Colonic mucosa (tissue), 4 donors: Measurements from ENCODE around the gene ABL1. TPM values are rescaled to one million over a fixed set of nuclear protein-coding genes. Genes with fewer than 3 reads are reported as not detected.

Source experiments
- DNase-seq: peaks from one replicate; pipeline ENCODE4 v3.0.0-alpha.2; 2020
- H3K27ac ChIP-seq: fragments of 200-600 bp; one replicate; pipeline ENCODE4 v1.8.0; 2021
- H3K27me3 ChIP-seq: fragments of 200-600 bp; one replicate; pipeline ENCODE4 v1.8.0; 2021
- H3K36me3 ChIP-seq: fragments of 200-600 bp; one replicate; pipeline ENCODE4 v1.8.0; 2021
- H3K4me1 ChIP-seq: fragments of 200-600 bp; one replicate; pipeline ENCODE4 v1.8.0; 2021; ENCODE audit warnings: mild to moderate bottlenecking
- H3K4me3 ChIP-seq: fragments of 200-600 bp; one replicate; pipeline ENCODE4 v1.8.0; 2021
- H3K9ac ChIP-seq, 2 donors: one replicate each; pipeline ENCODE4 v1.7.0; 2013; ENCODE audit warnings: control low read depth in 2 of 2, low read depth in 2 of 2, low read length in 2 of 2
- H3K9me3 ChIP-seq: fragments of 200-600 bp; one replicate; pipeline ENCODE4 v1.8.0; 2021
- CTCF ChIP-seq: fragments of 200-600 bp; IDR thresholded peaks from one replicate; pipeline ENCODE4 v1.8.0; 2022; ENCODE audit warnings: antibody characterized with exemption, mild to moderate bottlenecking
- intact Hi-C: fragments of 100-400 bp; cut with DNase I; formaldehyde crosslinking; loops from one replicate; pipeline ENCODE4 v1.14.1; 2022
- total RNA-seq, 2 donors: library from RNA; stranded (reverse); fragmentation: NEBNext Ultra II Directional in 1 of 2; extraction: Animal tissue kit (Norgen Biotek cat#: 25700) in 1 of 2; gene quantifications; one replicate each; pipeline ENCODE4 v1.2.1, GENCODE V29; 2021
- donor health status: healthy.
- donor health status: DM: no; HTN: no; CAD: no.
- donor health status: DM: no; HTN: no; CAD: no.

The ABL1 gene
- total RNA-seq: 10 to 100 TPM; 86.0 to 97.9 TPM

GRCh38 chr9:130834371-130835336 is at the start of gene ABL1:
TSS of gene ABL1 (plus strand) at chr9:130835254. CDS start at chr9:130835447, 193 bp downstream.
- TF ChIP-seq CTCF: no peak
- Histone ChIP-seq H3K9me3 (no peaks in the 10 kb centered on the region), H3K9ac (peak within 1 kb of the TSS; percentile 77 to 92), H3K36me3 (no peaks in the 10 kb centered on the region), H3K4me1 (peaks cover 7% of the 10 kb centered on the region), H3K4me3 (peak within 1 kb of the TSS; percentile 63), H3K27ac (peak within 1 kb of the TSS; percentile 94), H3K27me3 (no peaks in the 10 kb centered on the region)
- intact Hi-C loops: no loop called here
- peak; percentile 80 for DNase-seq

- H3K36me3 ChIP-seq: no peaks in the 10 kb centered on the region
- H3K27ac ChIP-seq: no peak overlapping the region
- no peaks in the 10 kb centered on the region for H3K4me1 ChIP-seq
- no peak for DNase-seq
- no peak for TF ChIP-seq CTCF
- H3K9ac ChIP-seq: no peak overlapping the region
- intact Hi-C loops: no loop called here
- H3K9me3 ChIP-seq: no peaks in the 10 kb centered on the region
- no peaks in the 10 kb centered on the region for H3K27me3 ChIP-seq
- no peak overlapping the region for H3K4me3 ChIP-seq
Measured at GRCh38 chr9:130785940-130786508, 49.0 kb upstream of the ABL1 start.

GRCh38 chr9:130786526-130786925 is 48.5 kb upstream of the ABL1 start:
- DNase-seq: no peak
- Histone ChIP-seq H3K9me3 (no peaks in the 10 kb centered on the region), H3K4me1 (no peaks in the 10 kb centered on the region), H3K27me3 (no peaks in the 10 kb centered on the region), H3K36me3 (no peaks in the 10 kb centered on the region), H3K4me3 (no peak overlapping the region), H3K9ac (no peak overlapping the region), H3K27ac (no peak overlapping the region)
- no peak for TF ChIP-seq CTCF
- intact Hi-C loops: no loop called here

GRCh38 chr9:130789747-130790672 is 45.0 kb upstream of the ABL1 start:
- intact Hi-C loops: no loop called here
- no peak for DNase-seq
- no peaks in the 10 kb centered on the region for H3K36me3 ChIP-seq
- no peak overlapping the region for H3K9ac ChIP-seq
- no peak for TF ChIP-seq CTCF
- H3K4me3 ChIP-seq: no peak overlapping the region
- H3K4me1 ChIP-seq: no peaks in the 10 kb centered on the region
- no peaks in the 10 kb centered on the region for H3K27me3 ChIP-seq
- H3K27ac ChIP-seq: no peak overlapping the region
- no peaks in the 10 kb centered on the region for H3K9me3 ChIP-seq

- intact Hi-C loops: no loop called here
- no peak for TF ChIP-seq CTCF
- no peaks in the 10 kb centered on the region for H3K36me3 ChIP-seq
- H3K4me1 ChIP-seq: no peaks in the 10 kb centered on the region
- no peak overlapping the region for H3K9ac ChIP-seq
- no peaks in the 10 kb centered on the region for H3K9me3 ChIP-seq
- no peak overlapping the region for H3K27ac ChIP-seq
- H3K27me3 ChIP-seq: no peaks in the 10 kb centered on the region
- no peak for DNase-seq
- no peak overlapping the region for H3K4me3 ChIP-seq
Measured at GRCh38 chr9:130791303-130791894, 43.7 kb upstream of the ABL1 start.
